SK-N-SH (cell line): ENCODE measurements around the gene NSL1. TPM values are rescaled to one million over a fixed set of nuclear protein-coding genes. Genes with fewer than 3 reads are reported as not detected.
A peak's percentile ranks its signal among the peaks of the same experiment; 100 is the strongest.

Source experiments
- CTCF ChIA-PET: fragments of 300-600, 350-600 bp; formaldehyde crosslinking; extraction: SDS; loops from one replicate; lab custom pipeline; 2021; lab: Yijun Ruan, JAX
- POLR2A ChIA-PET: fragments of 350-600 bp; sonication (Branson Sonifier 250); formaldehyde crosslinking; extraction: SDS; loops from one replicate; lab custom pipeline; 2020; ENCODE audit warnings: antibody characterized with exemption, inconsistent platforms; lab: Yijun Ruan, JAX
- DNase-seq: peaks from one replicate; pipeline ENCODE4 v3.0.0; 2012
- H2AFZ ChIP-seq: fragments of 200-600 bp; sonication (generic); 2 replicates; pipeline ENCODE4 v1.8.1; 2016; ENCODE audit warnings: antibody characterized with exemption, mild to moderate bottlenecking, low read depth
- H3F3A ChIP-seq: fragments of 200-600 bp; sonication (generic); replicated peaks from 2 replicates; pipeline ENCODE3; 2016; ENCODE audit warnings: antibody characterized with exemption, mild to moderate bottlenecking; ENCODE audit not compliant: insufficient read depth
- H3K27ac ChIP-seq, 2 experiments: fragments of 200-500 bp in 1 of 2; fragments of 200-600 bp in 1 of 2; sonication (Bioruptor generic) in 1 of 2; sonication (generic), shearing (Covaris generic) in 1 of 2; 2 replicates each; pipeline versions ENCODE4 v1.5.1 to v1.6.1; 2014 to 2016; ENCODE audit warnings: low read depth in 2 of 2, inconsistent platforms in 1 of 2, low read length in 1 of 2, mild to moderate bottlenecking in 1 of 2, mixed read lengths in 1 of 2
- H3K27me3 ChIP-seq: fragments of 200-600 bp; sonication (generic), shearing (Covaris generic); 2 replicates; pipeline ENCODE4 v1.6.1; 2016; ENCODE audit warnings: mixed run types; ENCODE audit not compliant: insufficient read depth
- H3K36me3 ChIP-seq, 2 experiments: fragments of 200-500 bp in 1 of 2; fragments of 200-600 bp in 1 of 2; sonication (Bioruptor generic) in 1 of 2; sonication (generic) in 1 of 2; replicated peaks in 1 of 2; 2 replicates each; pipeline versions ENCODE3 to v1.5.1; 2014 to 2016; ENCODE audit warnings: low read length in 1 of 2, mild to moderate bottlenecking in 1 of 2; ENCODE audit not compliant: insufficient read depth in 2 of 2, control insufficient read depth in 1 of 2
- H3K4me1 ChIP-seq, 2 experiments: fragments of 200-500 bp in 1 of 2; fragments of 200-600 bp in 1 of 2; sonication (Bioruptor generic) in 1 of 2; sonication (generic), shearing (Covaris generic) in 1 of 2; 2 replicates each; pipeline versions ENCODE4 v1.5.1 to v1.6.1; 2014 to 2016; ENCODE audit warnings: low read depth in 1 of 2, low read length in 1 of 2, mixed run types in 1 of 2; ENCODE audit not compliant: insufficient read depth in 2 of 2, control insufficient read depth in 1 of 2
- H3K4me2 ChIP-seq: fragments of 200-600 bp; sonication (generic), shearing (Covaris generic); 2 replicates; pipeline ENCODE4 v1.6.1; 2017; ENCODE audit warnings: mixed run types
- H3K4me3 ChIP-seq, 2 experiments: fragments of 200-500 bp in 1 of 2; fragments of 200-600 bp in 1 of 2; sonication (Bioruptor generic) in 1 of 2; sonication (generic), shearing (Covaris generic) in 1 of 2; 2 replicates each; pipeline versions ENCODE4 v1.5.1 to v1.8.1; 2014 to 2016; ENCODE audit warnings: low read depth in 2 of 2, inconsistent platforms in 1 of 2, low read length in 1 of 2, mild to moderate bottlenecking in 1 of 2, mixed read lengths in 1 of 2, moderate library complexity in 1 of 2
- H3K79me2 ChIP-seq: fragments of 200-600 bp; sonication (generic); 2 replicates; pipeline ENCODE4 v1.8.1; 2017; ENCODE audit warnings: mild to moderate bottlenecking; ENCODE audit not compliant: insufficient read depth
- H3K9ac ChIP-seq: fragments of 200-600 bp; sonication (generic); 2 replicates; pipeline ENCODE4 v1.6.1; 2017; ENCODE audit warnings: mixed run types
- H3K9me2 ChIP-seq: fragments of 200-600 bp; sonication (generic); 2 replicates; pipeline ENCODE4 v1.6.1; 2017; ENCODE audit warnings: mixed run types
- H3K9me3 ChIP-seq: fragments of 200-600 bp; sonication (generic); 2 replicates; pipeline ENCODE4 v1.6.1; 2017; ENCODE audit warnings: mixed run types, mild to moderate bottlenecking, moderate library complexity
- H4K20me1 ChIP-seq: fragments of 200-600 bp; sonication (generic); 2 replicates; pipeline ENCODE4 v1.6.1; 2017; ENCODE audit warnings: mild to moderate bottlenecking, mixed run types; ENCODE audit not compliant: insufficient read depth
- CHD2 ChIP-seq: fragments of 150-350 bp; IDR thresholded peaks from 2 replicates; pipeline ENCODE4 v1.6.1; 2018; ENCODE audit warnings: low read length; ENCODE audit not compliant: partially characterized antibody
- ELF1 ChIP-seq: IDR thresholded peaks from 2 replicates; pipeline ENCODE4 v1.4.0; 2012
- FOXJ3 ChIP-seq: sonication (generic); formaldehyde crosslinking; IDR thresholded peaks from 2 replicates; pipeline ENCODE4 v1.5.1; 2020; ENCODE audit warnings: mild to moderate bottlenecking, missing genetic modification reagents
- GATA2 ChIP-seq: sonication (generic); formaldehyde crosslinking; IDR thresholded peaks from 2 replicates; pipeline ENCODE4 v1.5.0; 2020; ENCODE audit warnings: mild to moderate bottlenecking, missing genetic modification reagents
- JUND ChIP-seq: IDR thresholded peaks from 2 replicates; pipeline ENCODE4 v1.4.0; 2012
- POLR2AphosphoS5 ChIP-seq: IDR thresholded peaks from 2 replicates; pipeline ENCODE4 v1.6.1; 2012; ENCODE audit warnings: low read depth, low read length
- RAD21 ChIP-seq: IDR thresholded peaks from 2 replicates; pipeline ENCODE4 v1.6.1; 2012; ENCODE audit warnings: mild to moderate bottlenecking, low read length
- SMC3 ChIP-seq: IDR thresholded peaks from 2 replicates; pipeline ENCODE4 v1.6.1; 2012; ENCODE audit warnings: low read depth, low read length, improper control_type of control experiment
- TAF1 ChIP-seq: IDR thresholded peaks from 2 replicates; pipeline ENCODE4 v1.6.1; 2012; ENCODE audit warnings: low read depth, mild to moderate bottlenecking, low read length, moderate library complexity, borderline replicate concordance
- WGBS: methylation state at CpG from one replicate; pipeline ENCODE4 v1.1.6; 2017; ENCODE audit warnings: low lambda C conversion rate; 5-methylcytosine and 5-hydroxymethylcytosine counted together
- polyA plus RNA-seq, 3 experiments: library from polyadenylated mRNA; depleted of rRNA; stranded (reverse); fragments of >200 nt; gene quantifications; 2 replicates each; pipeline ENCODE4 v1.2.3, GENCODE V29; 2012
- TF ChIP-seq, protein P1 (sequence below): IDR thresholded peaks from 2 replicates; pipeline ENCODE4; 2012
- TF ChIP-seq, protein P2 (sequence below): IDR thresholded peaks from 2 replicates; pipeline ENCODE4 v1.4.0; 2012; ENCODE audit warnings: low read depth, borderline replicate concordance
- TF ChIP-seq, protein P3 (sequence below): IDR thresholded peaks from 2 replicates; pipeline ENCODE4 v1.4.0; 2012; ENCODE audit warnings: low read depth, borderline replicate concordance
- TF ChIP-seq, protein P4 (sequence below): fragments of 150-350 bp; IDR thresholded peaks from 2 replicates; pipeline ENCODE4 v1.6.1; 2017; ENCODE audit warnings: antibody characterized with exemption, low read length, low read depth, borderline replicate concordance
- TF ChIP-seq, protein P5 (sequence below): fragments of 200-600 bp; sonication (generic); IDR thresholded peaks from 2 replicates; pipeline ENCODE4 v1.6.1; 2017; ENCODE audit warnings: antibody characterized with exemption, mild to moderate bottlenecking, moderate library complexity

NSL1 gene
- polyA plus RNA-seq, 1 of the 3 experiments (the other 2 are of a cell fraction) = 22.5 TPM

DNA sequence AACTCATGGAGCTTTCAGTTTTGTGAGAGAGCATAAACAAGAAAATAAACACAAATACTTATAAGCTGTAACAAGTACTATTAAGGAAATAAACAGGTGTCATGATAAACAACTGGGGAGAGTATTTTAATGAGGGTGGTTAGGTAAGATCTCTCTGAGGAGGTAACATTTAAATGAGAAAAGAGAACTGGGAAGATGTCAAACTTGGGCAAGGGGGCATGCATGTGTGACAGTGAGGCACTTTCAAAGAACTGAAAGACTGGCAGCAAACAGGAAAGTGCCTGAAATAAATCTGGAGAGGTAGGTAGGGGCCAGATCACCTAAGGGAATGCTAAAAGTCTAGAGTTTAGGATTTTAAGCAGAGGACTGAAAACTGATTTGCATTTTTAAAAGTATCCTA, 37.8 kb downstream of the NSL1 start:
- ChIA-PET CTCF (interaction anchor here (0.9 to 1.5 kb wide), 4 partner anchors 8 to 277 kb away, joined by 3 to 10 read pairs (median 4); no protein-coding TSS in a partner anchor), POLR2A (no interaction called here)
- Histone ChIP-seq H3K27me3 (no peaks in the 10 kb centered on the region), H2AFZ (no peak overlapping the region), H3K9me3 (no peaks in the 10 kb centered on the region), H3F3A (peaks cover 8% of the 10 kb centered on the region), H4K20me1 (no peaks in the 10 kb centered on the region), H3K4me2 (no peak overlapping the region), H3K27ac (no peak overlapping the region), H3K4me1 (peaks cover 11 to 13% of the 10 kb centered on the region in 2 experiments; a peak in 3 of 4 replicates), H3K9ac (no peak overlapping the region), H3K9me2 (no peaks in the 10 kb centered on the region), H3K79me2 (no peaks in the 10 kb centered on the region), H3K36me3 (no peaks in the 10 kb centered on the region), H3K4me3 (no peak overlapping the region)
- no peak for TF ChIP-seq POLR2AphosphoS5
- TF ChIP-seq CHD2 = no peak
- no peak for TF ChIP-seq RAD21
- TF ChIP-seq, protein P1, sequence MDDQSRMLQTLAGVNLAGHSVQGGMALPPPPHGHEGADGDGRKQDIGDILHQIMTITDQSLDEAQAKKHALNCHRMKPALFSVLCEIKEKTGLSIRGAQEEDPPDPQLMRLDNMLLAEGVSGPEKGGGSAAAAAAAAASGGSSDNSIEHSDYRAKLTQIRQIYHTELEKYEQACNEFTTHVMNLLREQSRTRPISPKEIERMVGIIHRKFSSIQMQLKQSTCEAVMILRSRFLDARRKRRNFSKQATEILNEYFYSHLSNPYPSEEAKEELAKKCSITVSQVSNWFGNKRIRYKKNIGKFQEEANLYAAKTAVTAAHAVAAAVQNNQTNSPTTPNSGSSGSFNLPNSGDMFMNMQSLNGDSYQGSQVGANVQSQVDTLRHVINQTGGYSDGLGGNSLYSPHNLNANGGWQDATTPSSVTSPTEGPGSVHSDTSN = no peak
- TF ChIP-seq SMC3 = no peak
- TF ChIP-seq, protein P2, sequence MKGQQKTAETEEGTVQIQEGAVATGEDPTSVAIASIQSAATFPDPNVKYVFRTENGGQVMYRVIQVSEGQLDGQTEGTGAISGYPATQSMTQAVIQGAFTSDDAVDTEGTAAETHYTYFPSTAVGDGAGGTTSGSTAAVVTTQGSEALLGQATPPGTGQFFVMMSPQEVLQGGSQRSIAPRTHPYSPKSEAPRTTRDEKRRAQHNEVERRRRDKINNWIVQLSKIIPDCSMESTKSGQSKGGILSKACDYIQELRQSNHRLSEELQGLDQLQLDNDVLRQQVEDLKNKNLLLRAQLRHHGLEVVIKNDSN = no peak
- no peak for TF ChIP-seq ELF1
- TF ChIP-seq JUND = no peak
- TF ChIP-seq FOXJ3 = no peak
- no peak for TF ChIP-seq TAF1
- DNase-seq = no peak

DNA sequence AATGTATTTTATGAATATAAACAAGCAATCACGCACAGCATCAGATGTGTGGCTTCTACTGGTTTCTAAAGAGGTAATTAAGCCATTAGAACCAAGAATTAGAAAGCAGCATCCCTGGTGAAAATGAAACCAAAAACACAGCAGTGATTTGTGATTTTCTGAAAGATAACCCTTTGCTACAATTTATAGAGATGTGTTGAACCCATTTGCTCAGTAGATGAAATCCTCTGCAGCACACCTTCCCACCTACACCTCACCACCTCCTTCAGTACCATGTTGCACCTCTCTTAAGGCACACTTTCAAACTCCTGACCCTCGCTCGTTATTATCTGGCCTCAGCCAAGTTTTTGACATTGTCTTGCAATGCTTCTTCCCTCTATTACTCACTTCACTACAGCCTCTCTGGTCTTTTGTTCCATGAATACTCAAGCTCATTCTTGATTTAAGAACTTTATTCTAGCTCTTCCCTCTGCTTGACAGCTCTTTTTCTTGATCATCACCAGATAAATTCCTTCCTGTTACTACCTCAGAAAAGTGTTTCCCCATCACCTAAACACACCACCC, 38.6 kb downstream of the NSL1 start:
- TF ChIP-seq, protein P3, sequence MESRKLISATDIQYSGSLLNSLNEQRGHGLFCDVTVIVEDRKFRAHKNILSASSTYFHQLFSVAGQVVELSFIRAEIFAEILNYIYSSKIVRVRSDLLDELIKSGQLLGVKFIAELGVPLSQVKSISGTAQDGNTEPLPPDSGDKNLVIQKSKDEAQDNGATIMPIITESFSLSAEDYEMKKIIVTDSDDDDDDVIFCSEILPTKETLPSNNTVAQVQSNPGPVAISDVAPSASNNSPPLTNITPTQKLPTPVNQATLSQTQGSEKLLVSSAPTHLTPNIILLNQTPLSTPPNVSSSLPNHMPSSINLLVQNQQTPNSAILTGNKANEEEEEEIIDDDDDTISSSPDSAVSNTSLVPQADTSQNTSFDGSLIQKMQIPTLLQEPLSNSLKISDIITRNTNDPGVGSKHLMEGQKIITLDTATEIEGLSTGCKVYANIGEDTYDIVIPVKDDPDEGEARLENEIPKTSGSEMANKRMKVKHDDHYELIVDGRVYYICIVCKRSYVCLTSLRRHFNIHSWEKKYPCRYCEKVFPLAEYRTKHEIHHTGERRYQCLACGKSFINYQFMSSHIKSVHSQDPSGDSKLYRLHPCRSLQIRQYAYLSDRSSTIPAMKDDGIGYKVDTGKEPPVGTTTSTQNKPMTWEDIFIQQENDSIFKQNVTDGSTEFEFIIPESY = no peak
- TF ChIP-seq, protein P4, sequence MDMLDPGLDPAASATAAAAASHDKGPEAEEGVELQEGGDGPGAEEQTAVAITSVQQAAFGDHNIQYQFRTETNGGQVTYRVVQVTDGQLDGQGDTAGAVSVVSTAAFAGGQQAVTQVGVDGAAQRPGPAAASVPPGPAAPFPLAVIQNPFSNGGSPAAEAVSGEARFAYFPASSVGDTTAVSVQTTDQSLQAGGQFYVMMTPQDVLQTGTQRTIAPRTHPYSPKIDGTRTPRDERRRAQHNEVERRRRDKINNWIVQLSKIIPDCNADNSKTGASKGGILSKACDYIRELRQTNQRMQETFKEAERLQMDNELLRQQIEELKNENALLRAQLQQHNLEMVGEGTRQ = no peak
- TF ChIP-seq, protein P5, sequence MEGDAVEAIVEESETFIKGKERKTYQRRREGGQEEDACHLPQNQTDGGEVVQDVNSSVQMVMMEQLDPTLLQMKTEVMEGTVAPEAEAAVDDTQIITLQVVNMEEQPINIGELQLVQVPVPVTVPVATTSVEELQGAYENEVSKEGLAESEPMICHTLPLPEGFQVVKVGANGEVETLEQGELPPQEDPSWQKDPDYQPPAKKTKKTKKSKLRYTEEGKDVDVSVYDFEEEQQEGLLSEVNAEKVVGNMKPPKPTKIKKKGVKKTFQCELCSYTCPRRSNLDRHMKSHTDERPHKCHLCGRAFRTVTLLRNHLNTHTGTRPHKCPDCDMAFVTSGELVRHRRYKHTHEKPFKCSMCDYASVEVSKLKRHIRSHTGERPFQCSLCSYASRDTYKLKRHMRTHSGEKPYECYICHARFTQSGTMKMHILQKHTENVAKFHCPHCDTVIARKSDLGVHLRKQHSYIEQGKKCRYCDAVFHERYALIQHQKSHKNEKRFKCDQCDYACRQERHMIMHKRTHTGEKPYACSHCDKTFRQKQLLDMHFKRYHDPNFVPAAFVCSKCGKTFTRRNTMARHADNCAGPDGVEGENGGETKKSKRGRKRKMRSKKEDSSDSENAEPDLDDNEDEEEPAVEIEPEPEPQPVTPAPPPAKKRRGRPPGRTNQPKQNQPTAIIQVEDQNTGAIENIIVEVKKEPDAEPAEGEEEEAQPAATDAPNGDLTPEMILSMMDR = no peak
- no peak for TF ChIP-seq GATA2
- TF ChIP-seq, protein P2 = no peak
- H2AFZ ChIP-seq = no peak overlapping the region
- H3K9ac ChIP-seq = no peak overlapping the region
- H3F3A ChIP-seq = peaks cover 8% of the 10 kb centered on the region
- ChIA-PET CTCF (interaction anchor here (0.8 to 2.4 kb wide), 6 partner anchors 9 to 276 kb away, joined by 3 to 8 read pairs (median 3); no protein-coding TSS in a partner anchor), POLR2A (no interaction called here)
- 93% methylated on average over 3 of the region's 3 CpGs for WGBS
- no peaks in the 10 kb centered on the region for H3K36me3 ChIP-seq
- DNase-seq = no peak
- no peaks in the 10 kb centered on the region for H3K27me3 ChIP-seq
- H4K20me1 ChIP-seq = no peaks in the 10 kb centered on the region
- H3K4me3 ChIP-seq = no peak overlapping the region
- H3K4me1 ChIP-seq = peaks cover 11 to 13% of the 10 kb centered on the region in 2 experiments; a peak in 3 of 4 replicates
- H3K9me2 ChIP-seq = no peaks in the 10 kb centered on the region
- H3K4me2 ChIP-seq = 0 out of 2 replicates have a peak overlapping the region, but pooled peaks have one; percentile 5
- no peak overlapping the region for H3K27ac ChIP-seq
- no peaks in the 10 kb centered on the region for H3K9me3 ChIP-seq
- peaks cover 3% of the 10 kb centered on the region; the same call in 1 of the 2 replicates for H3K79me2 ChIP-seq
